NT2/D1 (cell line): Measurements from ENCODE around the gene YOD1.
A peak's percentile ranks its signal among the peaks of the same experiment; 100 is the strongest.

Experiments used
- DNase-seq: peaks from one replicate; pipeline ENCODE4 v3.0.0-alpha.2; 2011; ENCODE audit warnings: low read depth, low spot score
- H3K27me3 ChIP-seq: 2 replicates; pipeline ENCODE4 v1.6.0; 2011; ENCODE audit warnings: mild to moderate bottlenecking; ENCODE audit not compliant: insufficient read length, insufficient read depth
- H3K36me3 ChIP-seq: 2 replicates; pipeline ENCODE4 v1.6.1; 2011; ENCODE audit warnings: mild to moderate bottlenecking, low read length, mixed read lengths; ENCODE audit not compliant: insufficient read depth, insufficient read length
- H3K4me1 ChIP-seq: 2 replicates; pipeline ENCODE4 v1.5.1; 2011; ENCODE audit not compliant: insufficient read depth, insufficient read length
- H3K4me3 ChIP-seq: 2 replicates; pipeline ENCODE4 v1.5.1; 2011; ENCODE audit warnings: low read depth; ENCODE audit not compliant: insufficient read length
- H3K9ac ChIP-seq: 2 replicates; pipeline ENCODE4 v1.6.0; 2011; ENCODE audit warnings: low read depth; ENCODE audit not compliant: insufficient read length
- H3K9me3 ChIP-seq: 2 replicates; pipeline ENCODE4 v1.5.1; 2011; ENCODE audit warnings: mild to moderate bottlenecking, low read length; ENCODE audit not compliant: insufficient read depth
- SUZ12 ChIP-seq: IDR thresholded peaks from 2 replicates; pipeline ENCODE4 v1.6.1; 2011; ENCODE audit not compliant: insufficient read length, insufficient read depth; ENCODE audit errors: extremely low read depth
- YY1 ChIP-seq: IDR thresholded peaks from 2 replicates; pipeline ENCODE4 v1.6.1; 2011; ENCODE audit not compliant: insufficient read length, insufficient read depth
- ZNF274 ChIP-seq: IDR thresholded peaks from 2 replicates; pipeline ENCODE4 v1.6.1; 2011; ENCODE audit warnings: mild to moderate bottlenecking, low read depth, low read length

The YOD1 gene

DNA sequence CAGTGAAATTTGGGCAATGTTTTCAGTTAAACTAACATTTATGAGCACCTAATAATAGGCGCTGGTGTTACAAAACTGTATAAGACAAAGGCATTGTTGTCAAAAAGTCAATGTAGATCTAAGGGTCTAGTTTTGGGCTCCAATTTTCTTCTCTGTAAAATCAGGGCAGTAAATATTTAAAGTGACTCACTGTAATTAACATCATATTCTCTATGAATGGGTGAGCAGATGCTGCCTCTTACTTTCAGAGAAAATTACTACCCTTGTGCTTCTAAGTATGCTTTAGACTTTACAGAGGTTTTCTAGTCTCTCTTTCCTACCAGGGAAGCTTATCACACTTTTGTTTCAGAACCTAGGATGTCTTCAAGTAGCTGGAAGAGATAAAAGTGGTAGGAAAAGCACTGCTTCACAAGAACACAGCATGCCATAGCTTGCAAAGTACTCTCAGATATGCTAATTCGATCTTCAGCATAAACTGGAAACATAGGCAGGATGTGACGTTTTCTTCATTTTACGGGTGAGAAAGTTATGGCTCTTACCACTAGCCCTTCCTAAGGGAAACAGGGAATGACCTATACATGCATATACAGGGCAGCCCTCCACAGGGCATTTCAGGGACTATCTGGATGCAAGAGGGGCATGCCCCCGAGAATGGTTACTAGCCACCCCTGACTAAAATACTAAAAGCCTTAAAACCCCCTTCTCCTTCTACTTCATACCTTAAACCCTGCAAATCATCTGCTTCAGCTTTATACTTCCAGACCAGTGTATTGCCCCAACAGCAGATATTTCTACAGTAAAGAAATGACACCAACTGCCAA lies 21.1 kb downstream of the YOD1 start:
- Histone ChIP-seq H3K9ac (no peak overlapping the region), H3K4me3 (no peak overlapping the region), H3K4me1 (peaks cover 3% of the 10 kb centered on the region), H3K36me3 (no peaks in the 10 kb centered on the region), H3K27me3 (no peaks in the 10 kb centered on the region), H3K9me3 (no peaks in the 10 kb centered on the region)
- no peak for TF ChIP-seq YY1
- TF ChIP-seq ZNF274, result no peak
- TF ChIP-seq SUZ12, result no peak
- no peak for DNase-seq

DNA sequence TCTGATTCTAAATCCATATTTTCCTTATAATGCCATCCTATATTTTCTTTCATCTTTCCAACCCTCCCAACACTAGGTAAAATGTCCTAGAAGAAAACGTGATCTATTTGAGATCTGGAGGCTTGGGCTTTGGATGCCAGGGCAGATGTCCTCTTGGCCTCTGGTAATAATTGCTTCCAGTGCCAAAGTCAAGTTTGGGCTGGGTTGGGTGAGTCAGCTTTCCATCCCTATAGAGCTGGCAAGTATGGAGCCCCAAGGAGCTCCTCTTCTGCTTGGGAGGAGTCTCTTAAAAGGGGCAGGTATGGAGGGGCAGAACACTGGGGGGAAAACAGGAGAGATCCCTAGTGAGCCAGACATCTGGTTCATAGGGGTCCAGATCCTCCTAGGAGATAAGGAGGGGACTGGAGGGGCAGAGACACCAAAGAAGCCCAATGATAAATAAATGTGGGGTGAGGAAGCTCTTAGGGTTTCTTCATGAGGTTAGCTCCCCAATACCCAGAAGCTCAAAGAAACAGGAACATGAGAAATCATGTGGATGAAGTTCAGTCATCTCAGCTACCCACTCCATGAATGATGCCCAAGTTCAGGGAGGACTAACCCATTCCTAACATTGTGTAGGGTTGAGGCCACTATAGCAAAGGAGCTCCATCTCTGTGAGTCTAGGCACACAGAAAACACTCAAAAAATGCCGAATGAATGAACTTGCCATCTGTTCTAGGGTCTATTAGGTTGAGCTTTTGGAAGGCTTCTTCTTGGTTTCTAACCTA lies 21.9 kb downstream of the YOD1 start:
- Histone ChIP-seq H3K36me3 (no peaks in the 10 kb centered on the region), H3K4me1 (peaks cover 3% of the 10 kb centered on the region), H3K27me3 (no peaks in the 10 kb centered on the region), H3K4me3 (no peak overlapping the region), H3K9me3 (no peaks in the 10 kb centered on the region), H3K9ac (no peak overlapping the region)
- TF ChIP-seq SUZ12 (no peak), YY1 (no peak)
- DNase-seq, result no peak

DNA sequence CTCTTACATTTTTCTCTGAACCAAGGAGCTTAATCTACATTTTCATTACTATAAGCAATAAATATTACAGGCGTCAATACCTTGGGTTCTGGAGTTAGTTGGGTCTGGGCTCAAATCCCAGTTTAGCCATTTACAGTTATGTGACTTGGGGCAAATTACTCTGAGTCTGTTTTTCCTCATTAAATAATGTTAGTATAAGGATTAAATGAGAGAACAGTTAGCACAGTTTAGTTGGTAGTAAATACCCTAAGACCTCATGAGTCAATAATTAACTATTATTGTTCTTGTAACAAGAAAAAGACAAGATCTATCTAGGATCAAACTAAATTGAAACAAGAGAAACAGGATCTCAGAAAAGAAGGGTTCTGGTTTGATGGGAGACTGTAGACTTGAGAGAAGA lies 23.1 kb downstream of the YOD1 start:
- TF ChIP-seq SUZ12 (no peak), ZNF274 (no peak), YY1 (no peak)
- Histone ChIP-seq H3K9ac (no peak overlapping the region), H3K27me3 (no peaks in the 10 kb centered on the region)

DNA sequence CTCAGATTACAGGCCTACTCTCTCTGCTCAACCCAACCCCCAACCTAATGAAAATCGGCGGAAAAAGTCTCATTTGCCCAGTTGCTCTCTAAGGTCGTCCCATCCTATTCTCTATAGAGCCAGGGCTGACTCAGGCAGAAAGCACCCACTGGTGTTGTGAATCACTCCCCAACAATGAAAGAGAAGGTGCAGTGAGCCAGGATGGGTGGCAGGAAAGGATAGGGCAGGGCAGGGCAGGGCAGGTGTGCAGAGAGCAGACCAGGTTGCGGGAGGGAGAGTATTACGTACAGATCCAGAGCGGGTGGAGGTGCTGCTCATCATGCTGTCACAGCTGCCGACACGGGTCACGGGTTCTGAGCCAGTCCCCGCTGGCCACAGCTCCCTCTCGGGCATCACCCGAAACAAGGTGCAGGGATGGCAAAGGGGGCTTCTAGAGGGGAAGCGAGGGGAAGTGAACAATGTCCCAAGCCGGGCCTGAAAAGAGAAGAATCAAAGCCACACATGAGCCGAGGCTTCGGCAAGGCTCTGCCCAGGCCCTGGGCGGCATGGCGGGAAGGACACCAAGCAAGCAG lies 23.7 kb downstream of the YOD1 start:
- peaks cover 3% of the 10 kb centered on the region for H3K4me1 ChIP-seq
- H3K4me3 ChIP-seq, result no peak overlapping the region
- TF ChIP-seq YY1, result no peak
- no peak for TF ChIP-seq ZNF274
- no peak for TF ChIP-seq SUZ12
- H3K9ac ChIP-seq, result no peak overlapping the region
- no peaks in the 10 kb centered on the region for H3K27me3 ChIP-seq
- no peak for DNase-seq
- no peaks in the 10 kb centered on the region for H3K36me3 ChIP-seq
- H3K9me3 ChIP-seq, result no peaks in the 10 kb centered on the region

More for the DNA sequence above, 23.1 kb downstream of the YOD1 start:
- DNase-seq, result no peak
- H3K36me3 ChIP-seq, result no peaks in the 10 kb centered on the region
- H3K9me3 ChIP-seq, result no peaks in the 10 kb centered on the region
- peaks cover 3% of the 10 kb centered on the region for H3K4me1 ChIP-seq
- no peak overlapping the region for H3K4me3 ChIP-seq

DNA sequence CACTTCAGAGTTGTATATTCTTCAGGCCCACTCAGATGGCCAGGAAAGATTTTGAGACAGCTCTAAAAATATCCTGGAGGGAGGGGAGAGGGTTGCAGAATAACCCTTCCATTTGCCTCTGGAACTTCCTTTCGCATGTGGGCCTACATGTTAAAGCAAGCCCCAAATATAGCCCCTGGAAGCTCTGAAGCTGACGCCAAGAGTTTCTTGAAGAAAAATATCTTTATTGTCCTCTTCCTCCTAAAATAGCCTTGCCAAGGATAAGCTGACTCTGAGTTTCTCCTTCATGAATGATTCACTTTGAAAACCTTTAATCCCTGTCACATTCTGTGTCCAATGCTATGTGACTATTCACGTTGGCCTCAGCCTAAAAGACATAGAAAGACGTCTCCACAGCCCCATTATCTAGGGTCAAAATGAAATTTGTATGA lies 24.9 kb downstream of the YOD1 start:
- no peak for DNase-seq
- TF ChIP-seq YY1 (no peak), SUZ12 (no peak), ZNF274 (no peak)
- H3K9me3 ChIP-seq, result no peaks in the 10 kb centered on the region
- H3K4me1 ChIP-seq, result peaks cover 3% of the 10 kb centered on the region
- H3K9ac ChIP-seq, result no peak overlapping the region
- H3K36me3 ChIP-seq, result no peaks in the 10 kb centered on the region
- H3K4me3 ChIP-seq, result no peak overlapping the region
- H3K27me3 ChIP-seq, result no peaks in the 10 kb centered on the region

DNA sequence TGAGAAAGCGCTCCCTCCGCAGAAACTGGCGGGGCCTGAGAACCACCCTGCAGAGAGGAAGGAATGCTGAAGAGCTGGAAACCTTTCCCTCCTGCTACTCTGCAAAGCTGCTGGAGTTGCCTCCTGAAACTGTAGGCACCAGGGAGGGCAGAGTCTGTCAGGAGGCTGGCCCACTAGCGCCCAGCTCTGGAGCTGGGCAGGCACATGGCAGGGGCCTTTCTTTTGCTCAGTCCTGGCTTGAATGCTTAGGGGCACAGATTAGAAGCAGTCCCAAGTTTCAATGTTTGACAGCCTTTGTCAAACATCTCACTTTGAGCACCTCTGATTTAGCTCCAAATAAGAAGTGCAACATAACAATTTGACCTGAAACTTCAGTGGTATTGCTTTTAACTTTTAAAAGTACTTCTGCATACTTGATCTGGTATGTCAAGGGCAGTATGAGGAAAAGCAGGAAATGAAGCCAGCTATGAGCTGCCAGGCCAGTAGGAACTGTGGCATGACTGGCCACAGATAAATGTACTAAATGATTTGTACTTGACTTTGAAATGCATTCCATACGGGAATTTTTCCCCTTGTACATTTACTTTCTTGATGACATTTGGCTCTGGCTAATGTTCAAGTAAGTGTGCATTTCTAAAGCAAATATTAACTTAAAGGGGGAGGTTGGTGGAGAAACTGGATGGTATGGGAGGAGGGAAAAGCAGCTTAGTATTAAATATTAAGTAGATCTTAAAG lies 25.7 kb downstream of the YOD1 start:
- Histone ChIP-seq H3K9ac (no peak overlapping the region), H3K4me1 (peaks cover 3% of the 10 kb centered on the region)
- DNase-seq, result peak; percentile 44

More for the DNA sequence above, 25.7 kb downstream of the YOD1 start:
- no peaks in the 10 kb centered on the region for H3K9me3 ChIP-seq
- no peaks in the 10 kb centered on the region for H3K27me3 ChIP-seq
- no peak for TF ChIP-seq YY1
- no peak for TF ChIP-seq ZNF274
- TF ChIP-seq SUZ12, result no peak
- no peak overlapping the region for H3K4me3 ChIP-seq
- no peaks in the 10 kb centered on the region for H3K36me3 ChIP-seq
